Nephron progenitor cell (in vitro differentiated cells): ENCODE results near the gene SYTL2.

Experiments used
- DNase-seq: peaks from one replicate; pipeline ENCODE4 v3.0.0; 2021
- H3K27ac Mint-ChIP-seq: 2 replicates; pipeline ENCODE4 v1.8.0; 2021; ENCODE audit warnings: mild to moderate bottlenecking, moderate library complexity, mixed read lengths
- H3K27me3 Mint-ChIP-seq: 2 replicates; pipeline ENCODE4 v1.8.0; 2021; ENCODE audit warnings: mild to moderate bottlenecking, low read depth, mixed read lengths; ENCODE audit not compliant: poor library complexity
- H3K36me3 Mint-ChIP-seq: 2 replicates; pipeline ENCODE4 v1.8.0; 2021; ENCODE audit warnings: low read depth, mixed read lengths
- H3K4me1 Mint-ChIP-seq: 2 replicates; pipeline ENCODE4 v1.8.0; 2021; ENCODE audit warnings: mixed read lengths
- H3K4me3 Mint-ChIP-seq: 2 replicates; pipeline ENCODE4 v1.8.0; 2021; ENCODE audit warnings: mild to moderate bottlenecking, moderate library complexity, mixed read lengths
- H3K9me3 Mint-ChIP-seq: 2 replicates; pipeline ENCODE4 v1.8.0; 2021; ENCODE audit warnings: mild to moderate bottlenecking, moderate library complexity, mixed read lengths
- TF ChIP-seq, protein P1 (sequence below): fragments of 200-600 bp; sonication (generic); IDR thresholded peaks from 2 replicates; pipeline ENCODE4 v1.5.0; 2021; ENCODE audit warnings: antibody characterized with exemption

The SYTL2 gene

DNA sequence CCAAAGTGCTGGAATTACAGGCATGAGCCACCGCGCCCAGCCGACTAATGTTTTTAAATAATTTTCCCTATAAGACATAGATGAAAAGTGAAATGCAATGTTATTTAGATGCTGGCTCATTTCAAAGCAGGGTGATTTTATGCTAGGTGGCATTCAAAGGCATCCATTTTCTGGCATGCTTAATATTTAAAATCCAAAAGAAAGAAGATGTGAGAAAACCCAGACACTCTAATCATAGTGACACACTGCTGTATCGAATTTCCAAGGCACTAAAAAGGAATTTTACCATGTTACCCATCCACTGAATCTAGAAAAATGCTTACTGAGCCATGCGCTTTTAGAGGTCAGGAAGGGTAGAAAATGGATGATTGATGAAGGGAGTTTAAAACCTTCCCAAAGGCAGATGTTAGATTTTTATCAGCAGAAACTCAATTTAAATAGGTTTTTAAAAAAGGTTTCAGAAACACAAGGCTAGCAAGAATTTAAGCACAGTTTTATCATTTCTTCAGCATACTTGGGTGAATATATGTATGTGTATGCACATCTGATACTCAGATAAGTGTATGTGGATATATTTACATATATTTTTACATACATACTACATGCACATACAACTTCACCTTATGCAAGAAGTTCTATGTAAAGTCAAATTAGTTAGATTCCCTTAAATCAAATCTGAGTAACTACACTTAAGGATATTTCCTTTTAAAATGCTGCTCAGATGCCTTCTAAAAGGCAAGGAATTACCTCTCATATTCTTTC lies 100.8 kb downstream of the SYTL2 start:
- H3K27ac Mint-ChIP-seq, result no peak overlapping the region
- H3K27me3 Mint-ChIP-seq, result no peaks in the 10 kb centered on the region
- no peak for DNase-seq
- TF ChIP-seq, protein P1, sequence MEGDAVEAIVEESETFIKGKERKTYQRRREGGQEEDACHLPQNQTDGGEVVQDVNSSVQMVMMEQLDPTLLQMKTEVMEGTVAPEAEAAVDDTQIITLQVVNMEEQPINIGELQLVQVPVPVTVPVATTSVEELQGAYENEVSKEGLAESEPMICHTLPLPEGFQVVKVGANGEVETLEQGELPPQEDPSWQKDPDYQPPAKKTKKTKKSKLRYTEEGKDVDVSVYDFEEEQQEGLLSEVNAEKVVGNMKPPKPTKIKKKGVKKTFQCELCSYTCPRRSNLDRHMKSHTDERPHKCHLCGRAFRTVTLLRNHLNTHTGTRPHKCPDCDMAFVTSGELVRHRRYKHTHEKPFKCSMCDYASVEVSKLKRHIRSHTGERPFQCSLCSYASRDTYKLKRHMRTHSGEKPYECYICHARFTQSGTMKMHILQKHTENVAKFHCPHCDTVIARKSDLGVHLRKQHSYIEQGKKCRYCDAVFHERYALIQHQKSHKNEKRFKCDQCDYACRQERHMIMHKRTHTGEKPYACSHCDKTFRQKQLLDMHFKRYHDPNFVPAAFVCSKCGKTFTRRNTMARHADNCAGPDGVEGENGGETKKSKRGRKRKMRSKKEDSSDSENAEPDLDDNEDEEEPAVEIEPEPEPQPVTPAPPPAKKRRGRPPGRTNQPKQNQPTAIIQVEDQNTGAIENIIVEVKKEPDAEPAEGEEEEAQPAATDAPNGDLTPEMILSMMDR, result no peak
- peaks cover 21% of the 10 kb centered on the region for H3K4me1 Mint-ChIP-seq
- peaks cover 9% of the 10 kb centered on the region for H3K36me3 Mint-ChIP-seq
- peaks cover 7% of the 10 kb centered on the region for H3K9me3 Mint-ChIP-seq
- no peak overlapping the region for H3K4me3 Mint-ChIP-seq

DNA sequence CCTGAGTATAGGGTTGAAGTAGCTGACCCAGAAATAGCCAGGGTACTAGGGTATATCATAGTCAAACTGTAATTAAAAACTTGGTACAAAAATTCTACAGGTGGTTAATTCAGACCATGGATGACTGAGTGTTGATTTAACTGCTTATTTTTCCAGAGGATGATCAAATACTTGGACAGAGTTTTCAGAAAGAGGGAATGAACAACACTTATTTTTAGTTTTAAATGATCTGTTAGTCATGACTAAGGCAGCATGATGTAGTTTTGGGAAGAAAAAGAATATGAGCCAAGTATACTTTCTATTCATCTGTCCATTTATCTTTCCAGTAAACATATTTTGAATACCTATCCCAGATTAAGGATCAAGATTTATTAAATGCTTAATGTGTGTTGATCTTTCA lies 105.1 kb downstream of the SYTL2 start:
- Mint-ChIP-seq H3K9me3 (peaks cover 25% of the 10 kb centered on the region), H3K4me1 (peaks cover 14% of the 10 kb centered on the region), H3K4me3 (no peak overlapping the region), H3K36me3 (peaks cover 20% of the 10 kb centered on the region), H3K27ac (no peak overlapping the region), H3K27me3 (no peaks in the 10 kb centered on the region)
- no peak for DNase-seq
- TF ChIP-seq, protein P1, result no peak

DNA sequence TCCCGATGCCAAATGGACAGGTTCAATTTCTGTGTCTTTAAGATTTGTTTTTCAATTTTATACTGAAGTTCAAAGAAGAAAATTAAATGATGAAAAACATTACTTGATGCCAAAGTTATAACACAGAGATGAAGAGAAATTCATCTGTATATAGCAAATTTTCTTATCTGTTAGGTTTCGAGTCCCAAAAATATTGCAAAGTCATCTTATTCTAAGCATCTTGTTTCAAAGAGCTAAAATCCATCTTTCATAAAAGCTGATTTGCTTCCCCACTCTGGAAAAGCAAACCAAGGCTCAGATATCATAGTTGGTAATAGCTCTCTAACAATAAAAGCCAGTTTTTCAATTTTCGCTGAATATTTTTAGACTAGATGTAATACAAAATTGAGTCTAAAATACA lies 106.0 kb downstream of the SYTL2 start:
- peak overlapping the region; percentile 30 for H3K27ac Mint-ChIP-seq
- DNase-seq, result no peak
- TF ChIP-seq, protein P1, result no peak
- H3K4me1 Mint-ChIP-seq, result peaks cover 11% of the 10 kb centered on the region
- no peak overlapping the region for H3K4me3 Mint-ChIP-seq
- H3K27me3 Mint-ChIP-seq, result no peaks in the 10 kb centered on the region
- H3K36me3 Mint-ChIP-seq, result peaks cover 20% of the 10 kb centered on the region
- peaks cover 25% of the 10 kb centered on the region for H3K9me3 Mint-ChIP-seq

DNA sequence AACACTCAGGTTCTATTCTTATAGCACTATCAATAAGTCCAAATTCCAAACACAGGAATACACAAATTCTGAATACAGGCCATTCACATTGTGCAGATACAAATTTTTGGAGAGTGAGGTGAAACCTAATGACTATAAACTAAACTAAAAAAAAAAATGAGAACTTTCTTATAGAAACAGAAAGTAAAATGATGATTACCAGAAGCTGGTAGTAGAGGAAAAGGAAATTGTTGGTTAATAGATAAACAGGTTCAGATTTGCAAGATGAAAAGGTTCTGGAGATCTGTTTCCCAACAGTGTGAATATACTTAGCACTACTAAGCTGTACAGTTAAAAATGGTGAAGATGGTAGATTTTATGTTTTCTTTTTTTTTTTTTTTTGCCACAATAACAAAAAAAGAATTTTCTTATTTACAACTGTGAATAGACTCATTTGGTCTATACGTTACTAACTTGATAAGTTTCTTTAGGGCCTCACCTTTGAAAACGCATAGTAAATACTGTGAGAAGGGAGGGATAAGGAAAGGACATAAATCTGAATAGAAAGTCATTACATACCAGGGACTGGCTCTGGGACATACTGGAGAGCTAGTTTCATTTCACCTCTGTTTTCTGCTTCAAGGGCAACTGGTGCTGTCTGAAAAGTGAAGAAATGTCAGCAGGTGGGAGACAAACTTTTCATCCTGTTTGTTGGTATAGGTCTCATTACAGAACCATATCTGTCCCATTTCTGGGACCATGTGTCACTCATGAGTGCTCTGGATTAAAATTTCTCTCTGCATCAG lies 110.8 kb downstream of the SYTL2 start:
- Mint-ChIP-seq H3K9me3 (peaks cover 18% of the 10 kb centered on the region), H3K36me3 (peaks cover 10% of the 10 kb centered on the region), H3K27me3 (no peaks in the 10 kb centered on the region), H3K27ac (peak overlapping the region; percentile 37), H3K4me3 (no peak overlapping the region), H3K4me1 (peaks cover 20% of the 10 kb centered on the region)
- DNase-seq, result no peak
- TF ChIP-seq, protein P1, result no peak

DNA sequence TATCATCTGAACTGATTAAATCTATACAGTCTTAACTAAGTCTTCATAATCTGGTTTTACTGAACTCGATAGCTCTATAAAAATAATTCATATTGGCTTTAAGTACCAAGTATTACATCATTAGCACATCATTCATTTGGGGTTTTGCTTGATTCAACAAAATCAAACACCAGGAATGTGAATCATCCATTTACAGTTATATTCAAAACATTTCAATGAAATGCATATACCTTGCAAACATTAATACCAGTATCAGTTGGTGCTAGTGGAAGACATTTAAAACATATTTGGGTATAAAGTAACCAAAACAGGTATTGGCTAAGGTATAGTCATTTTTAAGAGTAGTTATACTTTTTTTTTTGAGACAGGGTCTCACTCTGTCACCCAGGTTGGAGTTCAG lies 112.7 kb downstream of the SYTL2 start:
- Mint-ChIP-seq H3K4me3 (no peak overlapping the region), H3K36me3 (peaks cover 8% of the 10 kb centered on the region)

More for the DNA sequence above, 112.7 kb downstream of the SYTL2 start:
- no peak for DNase-seq
- TF ChIP-seq, protein P1, result no peak
- no peaks in the 10 kb centered on the region for H3K27me3 Mint-ChIP-seq
- no peak overlapping the region for H3K27ac Mint-ChIP-seq
- H3K9me3 Mint-ChIP-seq, result peaks cover 7% of the 10 kb centered on the region
- peaks cover 15% of the 10 kb centered on the region for H3K4me1 Mint-ChIP-seq
